B cell (primary cell): Measurements from ENCODE around the gene TMEM222. TPM values are rescaled to one million over a fixed set of nuclear protein-coding genes. Genes with fewer than 3 reads are reported as not detected.
A peak's percentile ranks its signal among the peaks of the same experiment; 100 is the strongest.

Source experiments
- ATAC-seq: fragments of 200-7000 bp; cut with Tn5 transposase; one replicate; pipeline ENCODE4 v1.10.0; 2021; ENCODE audit warnings: low read depth, mild to moderate bottlenecking, moderate number of reproducible peaks, moderate library complexity
- CTCF ChIA-PET: fragments of 350-600 bp; sonication (Branson Sonifier 250); formaldehyde crosslinking; loops from one replicate; lab custom pipeline; 2021; ENCODE audit warnings: antibody characterized with exemption, inconsistent platforms; lab: Charles Lee
- POLR2A ChIA-PET: fragments of 350-600 bp; sonication (Branson Sonifier 250); formaldehyde crosslinking; loops from one replicate; lab custom pipeline; 2021; ENCODE audit warnings: antibody characterized with exemption; lab: Charles Lee
- DNase-seq: peaks from one replicate; pipeline ENCODE4 v3.0.0; 2013
- H2AFZ ChIP-seq: 2 replicates; pipeline ENCODE4 v1.6.1; 2012; ENCODE audit warnings: mild to moderate bottlenecking, low read depth, low read length; ENCODE audit not compliant: insufficient read depth, poor library complexity, severe bottlenecking
- H3K27ac ChIP-seq, 2 donors: 1 replicate in 1 of 2; 2 replicates in 1 of 2; pipeline ENCODE4 v1.5.1; 2012 to 2013; ENCODE audit warnings: low read length in 2 of 2, mild to moderate bottlenecking in 2 of 2, moderate library complexity in 1 of 2
- H3K27me3 ChIP-seq, 4 experiments: fragments of 200-600 bp in 1 of 4; sonication (generic) in 1 of 4; replicated peaks in 1 of 4; 1 replicate in 2 of 4; 2 replicates in 2 of 4; pipeline versions ENCODE4 v1.6.1 to v1.7.0; 2013 to 2016; ENCODE audit warnings: low read length in 3 of 4, mild to moderate bottlenecking in 2 of 4, mixed read lengths in 1 of 4, moderate library complexity in 1 of 4; ENCODE audit not compliant: insufficient read depth in 4 of 4, control insufficient read depth in 3 of 4; ENCODE audit errors: control extremely low read depth in 1 of 4
- H3K36me3 ChIP-seq, 2 experiments: replicated peaks in 1 of 2; 1 replicate in 1 of 2; 2 replicates in 1 of 2; pipeline versions ENCODE4 v1.6.1 to v1.7.1; 2013; ENCODE audit warnings: low read length in 1 of 2; ENCODE audit not compliant: insufficient read depth in 2 of 2, control insufficient read depth in 1 of 2; ENCODE audit errors: control extremely low read depth in 1 of 2, extremely low read depth in 1 of 2
- H3K4me1 ChIP-seq, 2 donors: fragments of 200-600 bp in 1 of 2; sonication (generic) in 1 of 2; 1 replicate in 1 of 2; 2 replicates in 1 of 2; pipeline versions ENCODE4 v1.5.1 to v1.6.1; 2013 to 2017; ENCODE audit warnings: low read length in 2 of 2; ENCODE audit not compliant: control insufficient read depth in 2 of 2, insufficient read depth in 2 of 2
- H3K4me2 ChIP-seq: replicated peaks from 2 replicates; pipeline ENCODE3; 2012; ENCODE audit warnings: mild to moderate bottlenecking, low read depth, low read length; ENCODE audit not compliant: poor library complexity, severe bottlenecking
- H3K4me3 ChIP-seq, 5 experiments: fragments of 200-600 bp in 1 of 5; sonication (generic) in 1 of 5; 1 replicate in 3 of 5; 2 replicates in 2 of 5; pipeline versions ENCODE4 v1.5.1 to v1.7.0; 2011 to 2016; ENCODE audit warnings: low read length in 4 of 5, mild to moderate bottlenecking in 4 of 5, low read depth in 2 of 5, control low read depth in 1 of 5, moderate library complexity in 1 of 5; ENCODE audit not compliant: insufficient read depth in 1 of 5; ENCODE audit errors: control extremely low read depth in 1 of 5, extremely low read depth in 1 of 5
- H3K79me2 ChIP-seq: fragments of 200-600 bp; sonication (generic); one replicate; pipeline ENCODE4 v1.6.0; 2016; ENCODE audit warnings: low read length; ENCODE audit not compliant: control insufficient read depth, insufficient read depth
- H3K9ac ChIP-seq: fragments of 200-600 bp; sonication (generic); 2 replicates; pipeline ENCODE4 v1.6.1; 2017; ENCODE audit warnings: mild to moderate bottlenecking, low read length, moderate library complexity
- H3K9me3 ChIP-seq, 3 donors: one replicate each; pipeline versions ENCODE4 v1.6.1 to v1.7.1; 2013; ENCODE audit warnings: low read length in 2 of 3; ENCODE audit not compliant: control insufficient read depth in 2 of 3, insufficient read depth in 1 of 3; ENCODE audit errors: control extremely low read depth in 1 of 3
- H4K20me1 ChIP-seq: 2 replicates; pipeline ENCODE4 v1.6.0; 2012; ENCODE audit warnings: mild to moderate bottlenecking, low read length; ENCODE audit not compliant: insufficient read depth, control insufficient read depth, poor library complexity, severe bottlenecking
- H3K27ac Mint-ChIP-seq: one replicate; pipeline ENCODE4 v1.8.0; 2021; ENCODE audit warnings: mixed read lengths
- H3K27me3 Mint-ChIP-seq: one replicate; pipeline ENCODE4 v1.8.0; 2021; ENCODE audit warnings: mixed read lengths
- H3K4me1 Mint-ChIP-seq: one replicate; pipeline ENCODE4 v1.8.0; 2021; ENCODE audit warnings: mixed read lengths
- H3K4me3 Mint-ChIP-seq: one replicate; pipeline ENCODE4 v1.8.0; 2021; ENCODE audit warnings: mixed read lengths
- H3K9me3 Mint-ChIP-seq: one replicate; pipeline ENCODE4 v1.8.0; 2022; ENCODE audit warnings: mixed read lengths; ENCODE audit not compliant: insufficient read depth
- EZH2 ChIP-seq: IDR thresholded peaks from 2 replicates; pipeline ENCODE4 v1.6.1; 2012; ENCODE audit warnings: borderline replicate concordance, low read depth, mild to moderate bottlenecking, moderate library complexity, low read length; ENCODE audit not compliant: insufficient read depth, poor library complexity, severe bottlenecking
- WGBS: methylation state at CpG from one replicate; pipeline ENCODE4 v1.1.5; 2013; ENCODE audit warnings: missing lambda C conversion rate; ENCODE audit not compliant: insufficient coverage; 5-methylcytosine and 5-hydroxymethylcytosine counted together
- intact Hi-C: fragments of 100-400 bp; cut with micrococcal nuclease; formaldehyde crosslinking; loops from one replicate; pipeline ENCODE4 v1.10.0; 2022
- polyA plus RNA-seq: library from polyadenylated mRNA; depleted of rRNA; stranded (reverse); fragments of >200 nt; gene quantifications from 2 replicates; pipeline ENCODE4 v1.2.3, GENCODE V29; 2012
- total RNA-seq, 2 donors: library from RNA; stranded (reverse); fragments of 120-200 nt in 1 of 2; gene quantifications; 1 replicate in 1 of 2; 2 replicates in 1 of 2; pipeline versions ENCODE4 v1.2.3 to v1.2.4, GENCODE V29; 2013 to 2022
- TF ChIP-seq, protein P1 (sequence below): fragments of 200-600 bp; IDR thresholded peaks from one replicate; pipeline ENCODE4 v1.8.0; 2022; ENCODE audit warnings: antibody characterized with exemption, mild to moderate bottlenecking

TMEM222 gene
- total and polyA plus RNA-seq, 2 donors (not counting 1 experiment from before 2014, with no cell fraction given) = 44.2 to 80.9 TPM

DNA sequence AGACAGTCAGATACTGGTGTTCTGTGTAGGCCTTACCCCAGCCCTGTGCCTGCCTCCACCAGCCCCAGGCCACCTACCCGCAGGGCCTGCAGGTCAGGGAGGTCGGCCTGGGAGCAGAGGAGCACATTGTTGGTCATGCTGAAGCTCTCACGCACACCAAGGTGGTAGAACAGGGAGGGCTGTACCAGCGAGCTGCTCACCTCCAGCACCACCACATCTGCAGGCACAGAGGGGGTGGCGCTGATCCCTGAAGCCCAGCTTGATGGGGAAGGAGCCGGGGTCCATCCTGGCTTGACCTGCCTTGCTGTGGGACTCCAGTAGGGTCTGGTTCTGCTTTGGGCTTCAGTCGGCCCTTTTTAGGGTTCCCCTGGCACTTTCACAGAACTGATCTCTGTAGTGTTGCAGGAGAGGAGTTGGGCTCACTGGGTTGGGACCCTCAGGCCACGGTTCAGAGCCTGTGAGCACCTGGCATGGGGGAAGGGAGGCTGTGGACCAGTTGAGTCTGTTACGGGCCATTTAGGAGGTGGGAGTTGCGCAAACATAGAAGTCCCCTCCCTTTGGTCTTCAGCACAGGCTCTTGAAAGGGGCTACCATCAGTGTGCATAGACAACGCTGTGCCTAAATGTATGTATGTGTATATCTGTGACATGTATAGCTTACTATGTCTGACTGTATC lies 42.9 kb downstream of the TMEM222 start:
- DNase-seq (no peak), ATAC-seq (no peak)
- Mint-ChIP-seq H3K4me1 (peaks cover 54% of the 10 kb centered on the region), H3K4me3 (peak overlapping the region; percentile 93), H3K9me3 (no peaks in the 10 kb centered on the region), H3K27me3 (no peaks in the 10 kb centered on the region), H3K27ac (peak overlapping the region; percentile 82)
- Histone ChIP-seq H3K27ac (no peak overlapping the region), H4K20me1 (no peaks in the 10 kb centered on the region), H3K4me3 (peak overlapping the region in 3 of 5 experiments; percentile 59 to 74 (median 68)), H3K27me3 (no peaks in the 10 kb centered on the region), H2AFZ (peak overlapping the region; percentile 17), H3K79me2 (no peaks in the 10 kb centered on the region), H3K36me3 (no peaks in the 10 kb centered on the region), H3K4me2 (peak overlapping the region; percentile 99), H3K9ac (no peak overlapping the region), H3K4me1 (peaks cover 29 to 46% of the 10 kb centered on the region in 2 donors), H3K9me3 (no peaks in the 10 kb centered on the region)
- WGBS = 78% methylated on average over 10 of the region's 11 CpGs
- POLR2A ChIA-PET = interaction anchor here (0.6 to 4.7 kb wide), 8 partner anchors 8 to 203 kb away, joined by 3 to 14 read pairs (median 4); partner anchors contain the start of genes CD164L2 and SYTL1
- CTCF ChIA-PET = interaction anchor here (1.1 to 8.5 kb wide), 14 partner anchors 7 to 305 kb away, joined by 3 to 74 read pairs (median 8); partner anchors contain the start of genes GPR3 and SYTL1
- intact Hi-C loops = loop anchor here (1.0 to 5.0 kb wide), 3 partner anchors 8 to 43 kb away; partner anchors contain the start of gene TMEM222
- no peak for TF ChIP-seq EZH2

DNA sequence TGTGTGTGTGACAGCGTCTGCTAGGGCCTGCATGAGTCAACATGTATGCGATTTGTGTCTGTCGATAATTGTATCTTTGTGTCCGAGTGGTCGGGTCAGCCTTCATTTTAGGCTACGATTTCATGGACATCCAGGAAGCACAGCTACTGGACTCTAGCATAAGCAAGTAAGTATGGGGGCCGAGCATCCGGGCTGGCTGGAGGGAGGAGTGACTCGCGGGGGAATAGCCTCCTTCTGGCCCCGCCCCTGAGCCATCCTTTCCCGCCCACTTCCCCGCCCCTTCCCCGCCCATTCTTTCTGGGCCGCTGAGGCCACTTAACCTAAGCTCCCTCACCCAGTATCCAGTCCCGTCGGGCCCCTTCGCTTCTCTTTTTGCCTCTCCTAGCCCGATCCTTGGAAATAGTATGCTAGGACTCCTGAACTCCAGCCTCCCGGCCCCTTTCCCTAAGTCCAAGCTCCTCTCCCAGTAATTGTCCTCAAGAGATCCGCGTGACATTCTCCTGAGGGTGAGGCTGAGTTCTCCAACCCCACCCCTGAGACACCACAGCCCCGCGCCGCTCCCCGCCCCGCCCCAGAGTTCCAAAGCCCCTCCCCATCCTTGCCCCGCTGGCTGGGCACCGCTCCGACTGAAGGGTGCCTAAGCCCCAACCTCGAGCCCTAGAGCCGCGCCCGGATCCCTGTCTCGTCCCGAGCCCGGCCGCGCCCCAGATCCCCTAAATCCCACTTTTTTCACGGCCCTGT lies 43.6 kb downstream of the TMEM222 start:
- Histone ChIP-seq H3K27me3 (no peaks in the 10 kb centered on the region), H4K20me1 (no peaks in the 10 kb centered on the region), H2AFZ (peak overlapping the region; percentile 75), H3K4me2 (peak overlapping the region; percentile 99), H3K4me3 (peak overlapping the region; percentile 32 to 74 (median 60)), H3K9ac (peak overlapping the region; percentile 68), H3K27ac (no peak overlapping the region), H3K36me3 (no peaks in the 10 kb centered on the region), H3K9me3 (no peaks in the 10 kb centered on the region), H3K4me1 (peaks cover 33 to 47% of the 10 kb centered on the region in 2 donors), H3K79me2 (no peaks in the 10 kb centered on the region)
- WGBS = 4% methylated on average over 37 of the region's 40 CpGs
- Mint-ChIP-seq H3K4me3 (peak overlapping the region; percentile 93), H3K9me3 (no peaks in the 10 kb centered on the region), H3K27me3 (no peaks in the 10 kb centered on the region), H3K27ac (peak overlapping the region; percentile 82), H3K4me1 (peaks cover 54% of the 10 kb centered on the region)
- ATAC-seq (peak; percentile 70), DNase-seq (peak; percentile 88)
- TF ChIP-seq, protein P1, sequence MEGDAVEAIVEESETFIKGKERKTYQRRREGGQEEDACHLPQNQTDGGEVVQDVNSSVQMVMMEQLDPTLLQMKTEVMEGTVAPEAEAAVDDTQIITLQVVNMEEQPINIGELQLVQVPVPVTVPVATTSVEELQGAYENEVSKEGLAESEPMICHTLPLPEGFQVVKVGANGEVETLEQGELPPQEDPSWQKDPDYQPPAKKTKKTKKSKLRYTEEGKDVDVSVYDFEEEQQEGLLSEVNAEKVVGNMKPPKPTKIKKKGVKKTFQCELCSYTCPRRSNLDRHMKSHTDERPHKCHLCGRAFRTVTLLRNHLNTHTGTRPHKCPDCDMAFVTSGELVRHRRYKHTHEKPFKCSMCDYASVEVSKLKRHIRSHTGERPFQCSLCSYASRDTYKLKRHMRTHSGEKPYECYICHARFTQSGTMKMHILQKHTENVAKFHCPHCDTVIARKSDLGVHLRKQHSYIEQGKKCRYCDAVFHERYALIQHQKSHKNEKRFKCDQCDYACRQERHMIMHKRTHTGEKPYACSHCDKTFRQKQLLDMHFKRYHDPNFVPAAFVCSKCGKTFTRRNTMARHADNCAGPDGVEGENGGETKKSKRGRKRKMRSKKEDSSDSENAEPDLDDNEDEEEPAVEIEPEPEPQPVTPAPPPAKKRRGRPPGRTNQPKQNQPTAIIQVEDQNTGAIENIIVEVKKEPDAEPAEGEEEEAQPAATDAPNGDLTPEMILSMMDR = no peak
- TF ChIP-seq EZH2 = no peak
- CTCF ChIA-PET = interaction anchor here (0.9 to 8.5 kb wide), 18 partner anchors 8 to 304 kb away, joined by 3 to 74 read pairs (median 4); partner anchors contain the start of genes GPR3 and SYTL1
- intact Hi-C loops = loop anchor here (1.0 to 5.0 kb wide), 3 partner anchors 8 to 43 kb away; partner anchors contain the start of gene TMEM222
- POLR2A ChIA-PET = interaction anchor here (0.6 to 4.7 kb wide), 11 partner anchors 8 to 822 kb away, joined by 3 to 14 read pairs (median 4); partner anchors contain the start of genes CD164L2 and SYTL1
